Mucosa of gallbladder (tissue), 1 donor: Measurements from ENCODE around the gene RAB10. TPM values are rescaled to one million over a fixed set of nuclear protein-coding genes. Genes with fewer than 3 reads are reported as not detected.
"Not testable (repeated sequence)": the region's sequence is repeated elsewhere in the genome, so short reads cannot be mapped to it uniquely, and the experiment has no call there.

Experiments
- DNase-seq: peaks from one replicate; pipeline ENCODE4 v3.0.0-alpha.2; 2020; ENCODE audit warnings: low spot score
- total RNA-seq: library from RNA; stranded (reverse); gene quantifications from one replicate; pipeline ENCODE4 v1.2.1, GENCODE V29; 2021
- donor health status: DM: no; HTN: no; CAD: no.

RAB10 gene
- total RNA-seq, 1 donor from 2014 or later, result 173 TPM

GRCh38 chr2:26058390-26058789 lies 24.5 kb downstream of the RAB10 start:
- no peak for DNase-seq

DNA sequence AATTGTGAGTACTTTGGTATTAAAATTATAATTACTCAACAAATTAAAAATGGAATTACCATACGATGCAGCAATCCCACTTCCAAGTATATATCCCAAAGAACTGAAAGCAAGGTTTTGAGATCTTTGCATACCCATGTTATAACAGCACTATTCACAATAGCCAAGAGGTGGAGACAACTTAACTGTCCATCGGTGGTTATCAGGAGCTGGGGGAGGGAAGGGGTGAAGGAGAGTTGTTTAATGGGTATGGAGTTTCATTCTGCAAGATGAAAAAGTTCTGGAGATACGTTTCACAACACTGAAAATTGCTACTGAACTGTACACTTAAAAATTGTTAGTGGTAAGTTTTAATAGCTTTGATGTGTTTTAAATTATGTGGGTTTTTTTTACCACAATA lies 25.7 kb downstream of the RAB10 start:
- no peak for DNase-seq

DNA sequence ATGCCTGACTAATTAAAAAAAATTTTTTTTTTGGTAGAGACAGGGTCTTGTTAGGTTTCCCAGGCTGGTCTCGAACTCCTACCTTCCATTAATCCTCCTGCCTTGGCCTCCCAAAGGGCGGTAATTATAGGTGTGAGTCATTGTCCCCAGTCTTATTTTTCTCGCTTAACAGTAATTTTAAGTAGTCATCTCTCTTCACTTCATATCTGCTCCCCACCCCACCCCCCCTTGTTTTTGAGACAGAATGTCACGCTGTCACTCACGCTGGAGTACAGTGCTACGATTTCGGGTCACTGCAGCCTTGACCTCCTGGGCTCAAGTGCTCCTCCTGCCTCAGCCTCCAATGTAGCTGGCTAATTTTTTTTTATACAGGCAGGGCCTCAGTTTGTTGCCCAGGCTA lies 27.7 kb downstream of the RAB10 start:
- no peak for DNase-seq

GRCh38 chr2:26064846-26065245 lies 31.0 kb downstream of the RAB10 start:
- DNase-seq, result no peak

DNA sequence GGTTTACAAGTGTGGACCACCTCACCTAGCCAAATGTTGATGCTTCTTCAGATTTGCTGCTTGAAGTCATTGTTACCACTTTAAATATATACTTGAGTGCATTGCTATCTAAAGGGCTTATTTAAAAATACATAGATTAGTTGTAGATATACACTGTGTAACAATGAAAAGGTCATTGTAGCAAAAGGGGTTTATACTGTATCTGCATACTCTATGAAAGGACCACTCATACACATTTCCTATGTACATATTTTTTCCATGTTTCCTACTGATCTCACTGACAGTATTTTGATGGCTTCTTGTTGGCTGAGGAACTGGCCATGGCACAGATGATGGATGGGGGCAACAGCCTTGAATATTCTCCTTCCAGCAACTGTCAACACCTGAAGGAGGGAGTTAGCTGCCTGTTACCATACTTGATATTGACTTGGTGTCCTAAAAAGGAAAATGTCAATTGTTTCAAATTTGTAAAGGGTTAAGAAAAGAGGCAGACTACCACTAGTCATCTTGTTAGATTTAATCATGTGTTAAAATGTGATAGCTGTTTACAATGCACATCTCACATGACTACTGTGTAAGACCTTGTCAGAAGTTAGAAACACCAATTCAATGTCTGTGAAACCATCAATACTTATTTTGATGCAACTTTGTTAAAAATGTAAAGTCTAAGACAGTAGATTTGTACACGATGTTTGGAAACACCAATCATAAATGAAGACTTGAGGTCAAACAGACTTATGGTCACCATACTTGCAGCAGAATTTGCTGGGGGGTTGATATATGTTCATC lies 33.5 kb downstream of the RAB10 start:
- no peak for DNase-seq

DNA sequence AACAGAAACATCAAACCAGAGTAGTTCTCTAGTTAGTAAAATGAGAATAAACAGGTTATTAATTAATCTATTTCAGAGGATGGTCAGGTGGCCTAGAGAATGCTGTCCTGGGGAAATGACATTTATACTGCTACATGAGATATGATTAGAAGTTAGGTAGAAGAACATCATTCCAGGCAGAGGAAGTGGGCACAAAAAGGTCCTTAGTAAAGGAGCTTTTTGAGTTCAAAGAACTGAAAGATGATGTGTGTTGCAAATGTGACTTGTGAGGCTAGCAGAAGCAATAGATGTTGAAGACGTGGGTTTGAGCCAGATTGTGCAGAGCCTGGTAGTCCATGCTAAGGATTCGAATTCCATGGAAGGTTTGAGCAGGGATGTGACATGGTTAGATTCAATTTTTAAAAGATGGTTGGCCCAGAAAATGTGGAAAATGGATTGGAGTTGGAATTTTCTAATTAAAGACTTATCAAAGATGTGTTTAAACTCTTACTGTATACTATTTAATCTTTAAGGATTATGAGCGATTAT lies 34.2 kb downstream of the RAB10 start:
- no peak for DNase-seq

- DNase-seq, result no peak
These were observed 34.9 kb downstream of the RAB10 start for GRCh38 chr2:26068602-26069298.

GRCh38 chr2:26070730-26071129 lies 36.8 kb downstream of the RAB10 start:
- no peak for DNase-seq

DNA sequence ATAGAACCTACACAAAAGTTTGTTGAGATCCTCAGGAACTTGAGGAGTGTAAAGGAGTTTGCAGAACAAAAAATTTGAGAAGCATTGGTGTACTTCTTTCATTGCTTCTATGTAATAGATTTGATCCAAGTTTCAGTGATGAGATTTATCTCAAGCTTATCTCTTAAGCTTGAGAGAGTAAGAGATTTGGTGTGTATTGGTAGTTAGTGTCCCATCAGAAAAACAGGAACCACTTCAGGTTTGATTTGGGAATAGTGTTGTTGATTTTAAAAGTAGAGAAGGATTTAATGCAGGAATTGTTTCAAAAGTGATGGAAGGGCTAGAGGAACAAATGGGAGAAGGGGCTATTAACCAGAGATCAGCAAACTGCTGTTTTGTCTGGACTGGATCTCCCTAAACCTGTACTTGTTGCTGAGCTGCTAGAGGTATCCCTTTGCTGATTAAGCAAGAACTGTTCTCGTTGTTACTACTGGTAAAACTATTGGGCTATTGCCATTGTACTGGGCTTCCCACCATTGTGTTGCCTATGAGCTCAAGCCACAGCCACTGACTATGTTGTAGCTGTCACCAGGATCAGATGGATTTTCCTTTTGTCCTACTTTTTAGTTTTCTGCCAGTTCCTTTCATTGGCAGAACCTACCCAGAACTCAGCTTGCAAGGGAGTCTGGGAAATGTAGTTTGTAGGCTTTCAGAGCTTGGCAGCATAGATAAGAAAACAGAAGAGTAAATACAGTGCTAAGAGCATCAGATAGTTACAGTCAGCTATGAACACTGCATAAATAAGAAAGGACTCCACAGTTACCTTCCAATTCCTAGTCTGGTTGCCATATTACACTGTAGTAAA lies 39.3 kb downstream of the RAB10 start:
- no peak for DNase-seq

GRCh38 chr2:26073830-26074229 lies 39.9 kb downstream of the RAB10 start:
- no peak for DNase-seq

- no peak for DNase-seq
These were observed 40.8 kb downstream of the RAB10 start for GRCh38 chr2:26074676-26075075.

GRCh38 chr2:26075173-26075572 lies 41.3 kb downstream of the RAB10 start:
- DNase-seq, result no peak

GRCh38 chr2:26076001-26076587 lies 42.2 kb downstream of the RAB10 start:
- DNase-seq, result no peak

DNA sequence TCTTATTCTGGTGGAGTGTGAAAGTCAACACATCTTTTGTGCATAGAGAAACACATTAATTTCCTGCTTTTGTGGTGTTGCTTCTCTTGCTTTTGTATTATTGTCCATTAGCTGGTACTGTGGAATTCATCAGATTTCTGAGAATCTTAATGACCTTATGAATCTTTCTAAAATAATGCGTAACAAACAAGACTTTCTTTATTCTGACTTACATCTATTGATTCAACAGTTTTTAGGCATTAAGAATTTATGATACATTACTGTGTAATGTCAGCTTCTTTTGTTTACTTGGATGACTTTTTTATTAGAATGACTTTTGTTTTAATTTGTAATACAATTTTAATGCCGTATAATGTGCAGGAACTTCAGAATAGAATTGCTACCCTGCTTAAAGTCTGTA lies 43.4 kb downstream of the RAB10 start:
- no peak for DNase-seq

- DNase-seq, result no peak
These were observed 45.1 kb downstream of the RAB10 start for GRCh38 chr2:26078939-26079338.

DNA sequence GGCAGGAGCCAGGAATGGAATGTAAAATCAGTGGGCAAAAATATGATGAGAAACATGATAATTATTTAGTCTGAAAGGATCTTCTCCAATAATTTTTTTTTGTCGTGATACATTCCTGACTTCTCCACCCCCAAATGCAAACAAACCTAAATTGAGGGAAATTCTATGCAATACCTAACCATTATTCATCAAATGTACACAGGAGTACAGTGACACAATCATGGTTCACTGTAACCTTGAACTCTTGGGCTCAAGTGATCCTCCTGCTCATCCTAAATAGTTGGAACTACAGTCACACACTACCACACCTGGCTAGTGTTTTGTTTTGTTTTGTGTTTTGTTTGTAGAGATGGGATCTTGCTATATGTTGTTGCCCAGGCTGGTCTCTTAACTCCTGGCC lies 46.5 kb downstream of the RAB10 start:
- no peak for DNase-seq

DNA sequence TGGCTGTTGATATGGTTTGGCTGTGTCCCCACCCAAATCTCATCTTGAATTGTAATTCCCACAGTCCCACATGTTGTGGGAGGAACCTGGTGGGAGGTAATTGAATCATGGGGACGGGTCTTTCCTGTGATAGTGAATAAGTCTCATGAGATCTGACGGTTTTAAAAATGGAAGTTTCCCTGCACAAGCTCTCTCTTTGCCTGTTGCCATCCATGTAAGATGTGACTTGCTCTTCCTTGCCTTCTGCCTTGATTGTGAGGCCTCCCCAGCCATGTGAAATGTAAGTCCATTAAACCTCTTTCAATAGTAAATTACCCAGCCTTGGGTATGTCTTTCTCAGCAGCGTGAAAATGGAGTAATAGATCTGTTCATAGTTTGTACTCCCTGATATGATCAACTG lies 47.0 kb downstream of the RAB10 start:
- DNase-seq, result not testable (repeated sequence)

DNA sequence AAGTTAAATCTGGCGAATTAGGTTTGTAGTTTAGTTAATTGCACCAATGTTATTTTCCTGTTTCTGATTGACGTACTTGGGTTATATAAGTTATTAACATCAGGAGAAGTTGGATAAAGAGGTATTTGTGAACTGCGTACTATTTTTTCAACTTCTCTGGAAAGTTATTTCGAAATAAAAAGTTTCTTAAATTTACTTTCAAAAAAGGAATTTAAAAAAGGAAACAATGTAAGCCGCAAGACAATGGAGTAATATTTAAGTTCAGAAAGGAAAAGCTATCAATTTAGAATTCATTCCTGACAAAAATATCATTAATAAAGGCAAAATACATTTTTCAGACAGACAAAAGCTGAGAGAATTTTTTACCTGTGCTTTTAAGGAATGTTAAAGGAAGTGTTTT lies 47.7 kb downstream of the RAB10 start:
- DNase-seq, result no peak

- DNase-seq, result no peak
These were observed 52.3 kb downstream of the RAB10 start for GRCh38 chr2:26086155-26086637.

DNA sequence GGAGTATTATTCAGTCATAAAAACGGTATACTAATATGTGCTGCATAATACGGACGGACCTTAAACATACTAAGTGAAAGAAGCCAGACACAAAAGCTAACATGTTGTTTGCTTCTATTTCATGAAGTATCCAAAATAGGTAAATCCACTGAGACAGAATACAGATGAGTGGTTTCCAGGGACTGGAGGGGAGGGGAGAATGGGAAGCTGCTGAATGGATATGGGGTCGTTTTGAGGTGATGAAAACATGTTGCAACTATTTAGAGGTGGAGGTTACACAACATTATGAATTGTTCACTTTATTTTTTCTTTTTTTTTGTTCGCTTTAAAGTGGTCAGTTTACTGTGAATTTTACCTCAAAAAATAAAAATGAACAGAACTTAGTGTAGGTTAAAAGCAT lies 52.9 kb downstream of the RAB10 start:
- no peak for DNase-seq

- DNase-seq, result no peak
These were observed 54.3 kb downstream of the RAB10 start for GRCh38 chr2:26088038-26088643.
